Measurements from ENCODE around the gene MED16.
"Not testable (repeated sequence)": the region's sequence is repeated elsewhere in the genome, so short reads cannot be mapped to it uniquely, and the experiment has no call there.

Gene MED16

GRCh38 chr19:884420-885211 lies 8.4 kb downstream of the MED16 start:
- H3K27ac ChIP-seq, result no peak overlapping the region
- no peak for TF ChIP-seq CTCF (conservative IDR thresholded peaks at IDR 0.05)

- no peak overlapping the region for H3K27ac ChIP-seq
- no peak for TF ChIP-seq CTCF (conservative IDR thresholded peaks at IDR 0.05)
These were observed 9.3 kb downstream of the MED16 start for GRCh38 chr19:883661-884211.

DNA sequence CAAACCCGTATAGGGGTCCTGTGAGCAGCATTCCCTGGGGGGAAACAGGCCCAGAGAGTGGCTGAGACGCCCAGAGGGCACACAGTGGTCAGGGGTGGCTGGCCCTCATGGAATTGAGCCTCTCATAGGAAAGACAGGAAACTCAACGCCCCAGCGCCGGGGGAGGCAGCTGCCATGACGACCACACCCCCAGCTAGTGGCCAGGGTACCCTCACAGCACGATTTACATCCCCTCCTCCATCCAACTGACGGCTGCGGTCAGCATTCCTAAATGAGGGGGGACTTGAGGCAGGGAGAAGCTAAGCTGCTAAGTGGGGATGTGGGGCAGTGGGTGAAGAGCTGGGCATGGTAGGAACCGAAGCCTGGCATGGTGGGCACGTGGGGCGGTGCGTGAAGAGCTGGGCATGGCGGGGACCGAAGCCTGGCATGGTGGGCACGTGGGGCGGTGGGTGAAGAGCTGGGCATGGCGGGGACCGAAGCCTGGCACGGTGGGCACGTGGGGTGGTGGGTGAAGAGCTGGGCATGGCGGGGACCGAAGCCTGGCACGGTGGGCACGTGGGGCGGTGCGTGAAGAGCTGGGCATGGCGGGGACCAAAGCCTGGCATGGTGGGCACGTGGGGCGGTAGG lies 10.0 kb downstream of the MED16 start:
- no peak for TF ChIP-seq CTCF (conservative IDR thresholded peaks at IDR 0.05)
- H3K27ac ChIP-seq, result no peak overlapping the region

GRCh38 chr19:881385-882071 lies 11.5 kb downstream of the MED16 start:
- no peak overlapping the region for H3K27ac ChIP-seq
- no peak for TF ChIP-seq CTCF (conservative IDR thresholded peaks at IDR 0.05)

GRCh38 chr19:879711-880438 lies 13.1 kb downstream of the MED16 start:
- no peak overlapping the region for H3K27ac ChIP-seq

DNA sequence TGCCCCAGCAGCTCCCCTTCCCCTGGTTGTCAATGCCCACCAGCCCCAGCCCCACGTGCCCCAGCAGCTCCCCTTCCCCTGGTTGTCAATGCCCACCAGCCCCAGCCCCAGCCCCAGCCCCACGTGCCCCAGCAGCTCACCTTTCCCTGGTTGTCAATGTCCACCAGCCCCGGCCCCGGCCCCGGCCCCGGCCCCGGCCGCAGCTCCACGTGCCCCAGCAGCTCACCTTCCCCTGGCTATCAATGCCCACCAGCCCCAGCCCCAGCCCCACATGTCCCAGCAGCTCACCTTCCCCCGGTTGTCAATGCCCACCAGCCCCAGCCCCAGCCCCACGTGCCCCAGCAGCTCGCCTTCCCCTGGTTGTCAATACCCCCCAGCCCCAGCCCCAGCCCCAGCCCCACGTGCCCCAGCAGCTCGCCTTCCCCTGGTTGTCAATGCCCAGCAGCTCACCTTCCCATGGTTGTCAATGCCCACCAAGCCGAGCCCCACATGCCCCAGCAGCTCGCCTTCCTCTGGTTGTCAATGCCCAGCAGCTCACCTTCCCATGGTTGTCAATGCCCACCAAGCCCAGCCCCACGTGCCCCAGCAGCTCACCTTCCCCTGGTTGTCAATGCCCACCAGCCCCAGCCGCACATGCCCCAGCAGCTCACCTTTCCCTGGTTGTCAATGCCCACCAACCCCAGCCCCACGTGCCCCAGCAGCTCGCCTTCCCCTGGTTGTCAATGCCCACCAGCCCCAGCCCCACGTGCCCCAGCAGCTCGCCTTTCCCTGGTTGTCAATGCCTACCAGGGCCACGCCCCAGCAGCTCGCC lies 14.0 kb downstream of the MED16 start:
- H3K27ac ChIP-seq, result not testable (repeated sequence)

More at GRCh38 chr19:879711-880438, 13.1 kb downstream of the MED16 start:
- TF ChIP-seq CTCF (conservative IDR thresholded peaks at IDR 0.05), result no peak

GRCh38 chr19:877992-878660 lies 14.9 kb downstream of the MED16 start:
- not testable (repeated sequence) for H3K27ac ChIP-seq

All from VCaP (cell line).